ENCODE measurements around the gene MACROD2.

MACROD2 gene

GRCh38 chr20:14677455-14677854 lies 682.1 kb downstream of the MACROD2 start:
- no peak for TF ChIP-seq TAF1 (IDR thresholded peaks at IDR 0.05; ENCODE audit: borderline replicate concordance, insufficient read depth, low read length)
- no peak for TF ChIP-seq FOXP2 (optimal IDR thresholded peaks at IDR 0.05; ENCODE audit: borderline replicate concordance, extremely low read depth, extremely low read length, insufficient read depth)
- no peak for TF ChIP-seq POLR2AphosphoS5 (IDR thresholded peaks at IDR 0.05; ENCODE audit: low read depth, low read length)
- TF ChIP-seq SIN3A (IDR thresholded peaks at IDR 0.05; ENCODE audit: borderline replicate concordance, insufficient read depth, low read length) = no peak
- TF ChIP-seq REST (IDR thresholded peaks at IDR 0.05; ENCODE audit: insufficient read depth in 1 of 2, low read depth in 2 of 2, low read length in 2 of 2) = no peak

GRCh38 chr20:14685183-14685582 lies 689.9 kb downstream of the MACROD2 start:
- TF ChIP-seq REST (IDR thresholded peaks at IDR 0.05; ENCODE audit: insufficient read depth in 1 of 2, low read depth in 2 of 2, low read length in 2 of 2) = no peak
- TF ChIP-seq SIN3A (IDR thresholded peaks at IDR 0.05; ENCODE audit: borderline replicate concordance, insufficient read depth, low read length) = no peak
- no peak for TF ChIP-seq FOXP2 (optimal IDR thresholded peaks at IDR 0.05; ENCODE audit: borderline replicate concordance, extremely low read depth, extremely low read length, insufficient read depth)
- TF ChIP-seq TAF1 (IDR thresholded peaks at IDR 0.05; ENCODE audit: borderline replicate concordance, insufficient read depth, low read length) = no peak
- no peak for TF ChIP-seq POLR2AphosphoS5 (IDR thresholded peaks at IDR 0.05; ENCODE audit: low read depth, low read length)

GRCh38 chr20:14687313-14687712 lies 692.0 kb downstream of the MACROD2 start:
- TF ChIP-seq POLR2AphosphoS5 (IDR thresholded peaks at IDR 0.05; ENCODE audit: low read depth, low read length) (no peak), REST (IDR thresholded peaks at IDR 0.05; ENCODE audit: insufficient read depth in 1 of 2, low read depth in 2 of 2, low read length in 2 of 2) (no peak), TAF1 (IDR thresholded peaks at IDR 0.05; ENCODE audit: borderline replicate concordance, insufficient read depth, low read length) (no peak), FOXP2 (optimal IDR thresholded peaks at IDR 0.05; ENCODE audit: borderline replicate concordance, extremely low read depth, extremely low read length, insufficient read depth) (no peak), SIN3A (IDR thresholded peaks at IDR 0.05; ENCODE audit: borderline replicate concordance, insufficient read depth, low read length) (no peak)

GRCh38 chr20:14688005-14688404 lies 692.7 kb downstream of the MACROD2 start:
- TF ChIP-seq SIN3A (IDR thresholded peaks at IDR 0.05; ENCODE audit: borderline replicate concordance, insufficient read depth, low read length) (no peak), REST (IDR thresholded peaks at IDR 0.05; ENCODE audit: insufficient read depth in 1 of 2, low read depth in 2 of 2, low read length in 2 of 2) (no peak), POLR2AphosphoS5 (IDR thresholded peaks at IDR 0.05; ENCODE audit: low read depth, low read length) (no peak), TAF1 (IDR thresholded peaks at IDR 0.05; ENCODE audit: borderline replicate concordance, insufficient read depth, low read length) (no peak), FOXP2 (optimal IDR thresholded peaks at IDR 0.05; ENCODE audit: borderline replicate concordance, extremely low read depth, extremely low read length, insufficient read depth) (no peak)

- TF ChIP-seq FOXP2 (optimal IDR thresholded peaks at IDR 0.05; ENCODE audit: borderline replicate concordance, extremely low read depth, extremely low read length, insufficient read depth) = no peak
- TF ChIP-seq TAF1 (IDR thresholded peaks at IDR 0.05; ENCODE audit: borderline replicate concordance, insufficient read depth, low read length) = no peak
- no peak for TF ChIP-seq POLR2AphosphoS5 (IDR thresholded peaks at IDR 0.05; ENCODE audit: low read depth, low read length)
- TF ChIP-seq SIN3A (IDR thresholded peaks at IDR 0.05; ENCODE audit: borderline replicate concordance, insufficient read depth, low read length) = no peak
- no peak for TF ChIP-seq REST (IDR thresholded peaks at IDR 0.05; ENCODE audit: insufficient read depth in 1 of 2, low read depth in 2 of 2, low read length in 2 of 2)
Measured at GRCh38 chr20:14691994-14692393, 696.7 kb downstream of the MACROD2 start.
